HepG2 (cell line): ENCODE data around the gene LAMTOR3. TPM values are rescaled to one million over a fixed set of nuclear protein-coding genes. Genes with fewer than 3 reads are reported as not detected.

Experiments used
- AHR ChIP-seq: IDR thresholded peaks from 2 replicates; pipeline ENCODE4 v1.6.1; 2018; ENCODE audit warnings: missing genetic modification reagents, missing compliant biosample characterization
- ATRX ChIP-seq: sonication (generic); formaldehyde crosslinking; IDR thresholded peaks from 2 replicates; pipeline ENCODE4 v1.4.0; 2020; ENCODE audit warnings: missing genetic modification reagents, borderline replicate concordance
- FIP1L1 ChIP-seq: fragments of 200-400 bp; formaldehyde crosslinking; IDR thresholded peaks from 2 replicates; pipeline ENCODE4 v1.6.1; 2018; ENCODE audit warnings: low read depth, mild to moderate bottlenecking, low read length, moderate library complexity, borderline replicate concordance; ENCODE audit not compliant: insufficient read depth
- GPN1 ChIP-seq: sonication (generic); formaldehyde crosslinking; IDR thresholded peaks from 2 replicates; pipeline ENCODE4 v1.5.1; 2020; ENCODE audit warnings: missing genetic modification reagents, borderline replicate concordance
- HES4 ChIP-seq: sonication (generic); formaldehyde crosslinking; IDR thresholded peaks from 2 replicates; pipeline ENCODE4 v1.9.0; 2021; ENCODE audit warnings: mild to moderate bottlenecking, missing genetic modification reagents, borderline replicate concordance
- HNF4A ChIP-seq: sonication (generic); formaldehyde crosslinking; IDR thresholded peaks from 2 replicates; pipeline ENCODE4 v1.4.0; 2020; ENCODE audit warnings: missing genetic modification reagents
- HOXD1 ChIP-seq: sonication (generic); formaldehyde crosslinking; IDR thresholded peaks from 2 replicates; pipeline ENCODE4 v1.5.0; 2020; ENCODE audit warnings: missing genetic modification reagents
- KDM2A ChIP-seq: sonication (generic); formaldehyde crosslinking; IDR thresholded peaks from 2 replicates; pipeline ENCODE4 v1.4.0; 2020; ENCODE audit warnings: low read depth, missing genetic modification reagents, borderline replicate concordance
- RELA ChIP-seq: sonication (generic); formaldehyde crosslinking; IDR thresholded peaks from 2 replicates; pipeline ENCODE4 v1.4.0; 2020; ENCODE audit warnings: missing genetic modification reagents
- SMAD9 ChIP-seq: sonication (generic); formaldehyde crosslinking; IDR thresholded peaks from 2 replicates; pipeline ENCODE4 v1.5.1; 2020; ENCODE audit warnings: mild to moderate bottlenecking, missing genetic modification reagents
- ZMYM2 ChIP-seq: sonication (generic); formaldehyde crosslinking; IDR thresholded peaks from 2 replicates; pipeline ENCODE4 v1.8.0; 2022; ENCODE audit warnings: mild to moderate bottlenecking, missing genetic modification reagents
- ZNF138 ChIP-seq: sonication (generic); formaldehyde crosslinking; IDR thresholded peaks from 2 replicates; pipeline ENCODE4 v1.5.0; 2020; ENCODE audit warnings: mild to moderate bottlenecking, low read depth, missing genetic modification reagents
- ZNF296 ChIP-seq: sonication (generic); formaldehyde crosslinking; conservative IDR thresholded peaks from 2 replicates; pipeline ENCODE4 v1.5.0; 2020; ENCODE audit warnings: mild to moderate bottlenecking, missing genetic modification reagents
- ZNF552 ChIP-seq: sonication (generic); formaldehyde crosslinking; IDR thresholded peaks from 2 replicates; pipeline ENCODE4 v1.9.0; 2022; ENCODE audit warnings: missing genetic modification reagents, mild to moderate bottlenecking, borderline replicate concordance
- ZNF589 ChIP-seq: sonication (generic); formaldehyde crosslinking; conservative IDR thresholded peaks from 2 replicates; pipeline ENCODE4 v1.8.0; 2022; ENCODE audit warnings: mild to moderate bottlenecking, moderate library complexity, missing genetic modification reagents
- ZNF674 ChIP-seq: sonication (generic); formaldehyde crosslinking; IDR thresholded peaks from 2 replicates; pipeline ENCODE4 v1.5.0; 2020; ENCODE audit warnings: low read depth, mild to moderate bottlenecking, missing genetic modification reagents
- ZNF737 ChIP-seq: sonication (generic); formaldehyde crosslinking; IDR thresholded peaks from 2 replicates; pipeline ENCODE4 v1.5.0; 2020; ENCODE audit warnings: missing genetic modification reagents, mild to moderate bottlenecking, borderline replicate concordance
- ZNF746 ChIP-seq: sonication (generic); formaldehyde crosslinking; IDR thresholded peaks from 2 replicates; pipeline ENCODE4 v1.8.0; 2022; ENCODE audit warnings: mild to moderate bottlenecking, missing genetic modification reagents
- ZSCAN29 ChIP-seq: sonication (generic); formaldehyde crosslinking; conservative IDR thresholded peaks from 2 replicates; pipeline ENCODE4 v1.4.0; 2020; ENCODE audit warnings: mild to moderate bottlenecking, missing genetic modification reagents
- ZZZ3 ChIP-seq: sonication (generic); formaldehyde crosslinking; IDR thresholded peaks from 2 replicates; pipeline ENCODE4 v1.4.0; 2020; ENCODE audit warnings: missing genetic modification reagents, mild to moderate bottlenecking, borderline replicate concordance
- polyA plus RNA-seq, 8 experiments: library from polyadenylated mRNA; depleted of rRNA in 3 of 8; stranded (reverse) in 7 of 8; unstranded in 1 of 8; fragments of >200 nt; fragmentation: Illumina TruSeq in 4 of 8; extraction: Trizol in 4 of 8; gene quantifications; 2 replicates each; pipeline versions ENCODE4 v1.2.1 to v1.2.3, GENCODE V29; 2011 to 2016; ENCODE audit warnings: low read depth in 4 of 8, missing spikeins in 1 of 8, mixed read lengths in 1 of 8; ENCODE audit not compliant: insufficient read depth in 1 of 8
- total RNA-seq, 5 experiments: library from RNA; depleted of rRNA; stranded (reverse); fragments of >200 nt; fragmentation: Illumina TruSeq; extraction: Trizol; gene quantifications; 2 replicates each; pipeline ENCODE4 v1.2.3, GENCODE V29; 2016; ENCODE audit warnings: low read depth in 1 of 5
- TF ChIP-seq, protein P1 (sequence below): sonication (generic); formaldehyde crosslinking; IDR thresholded peaks from 2 replicates; pipeline ENCODE4 v1.5.1; 2020; ENCODE audit warnings: missing genetic modification reagents, mild to moderate bottlenecking, borderline replicate concordance
- TF ChIP-seq, protein P2 (sequence below): IDR thresholded peaks from 2 replicates; pipeline ENCODE4 v1.6.1; 2016; ENCODE audit warnings: missing compliant biosample characterization, missing genetic modification reagents, borderline replicate concordance
- TF ChIP-seq, protein P3 (sequence below): sonication (generic); formaldehyde crosslinking; conservative IDR thresholded peaks from 2 replicates; pipeline ENCODE4 v1.4.0; 2020; ENCODE audit warnings: missing genetic modification reagents
- TF ChIP-seq, protein P4 (sequence below): sonication (generic); formaldehyde crosslinking; IDR thresholded peaks from 2 replicates; pipeline ENCODE4 v1.4.0; 2020; ENCODE audit warnings: mild to moderate bottlenecking, missing genetic modification reagents

LAMTOR3 gene
- total and polyA plus RNA-seq, 2 of the 13 experiments (the other 11 are each of a cell fraction or from before 2014, with no cell fraction given), result 47.6 to 49.1 TPM

DNA sequence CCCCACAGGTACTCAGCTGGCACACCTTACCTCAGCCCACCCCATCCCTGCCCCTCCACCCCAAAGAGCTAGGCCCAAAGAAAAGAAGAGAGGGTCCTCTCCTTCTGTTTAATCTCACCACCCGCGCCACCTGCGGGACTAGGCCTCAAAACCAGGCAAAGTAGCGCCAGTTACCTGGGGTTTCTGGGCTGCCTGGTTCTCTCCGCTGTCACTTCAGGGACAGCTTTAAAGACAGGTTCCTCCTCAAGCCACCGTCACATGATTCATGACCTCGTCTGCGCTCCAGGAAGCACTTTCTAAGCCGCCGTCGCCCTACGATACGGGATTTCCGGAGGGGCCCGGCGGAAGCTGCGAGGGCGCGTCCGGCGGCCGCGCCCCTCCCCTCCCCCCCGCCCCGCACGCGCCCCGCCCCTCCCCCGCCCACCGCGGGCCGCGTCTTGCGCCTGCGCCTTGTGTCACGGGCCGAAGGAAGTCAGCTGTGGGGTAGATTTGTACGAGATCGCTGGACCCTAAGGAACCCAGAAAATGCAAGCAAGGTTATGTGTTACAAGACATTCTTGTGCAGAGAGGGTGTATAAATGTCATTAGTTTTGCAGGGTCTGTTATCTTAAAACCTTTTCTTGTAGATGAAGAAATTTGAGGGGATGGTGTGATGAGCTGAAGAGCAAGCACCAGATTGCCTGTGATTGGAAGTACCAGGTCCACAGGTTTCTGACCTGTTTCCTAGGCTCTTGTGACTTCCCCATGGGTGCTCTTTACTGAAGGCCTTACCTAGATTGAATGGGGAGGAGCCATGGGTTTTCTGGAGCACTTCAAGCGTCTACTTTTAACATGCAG, at the start of gene LAMTOR3 (continued):
- TF ChIP-seq ZNF737 (CRISPR knock-in tag) (no peak), SMAD9 (CRISPR knock-in tag) (no peak), FIP1L1 (no peak), HES4 (CRISPR knock-in tag) (no peak), ZNF296 (no peak), ZNF552 (no peak), ZZZ3 (peak; percentile 50; the same call in 1 of the 2 replicates), ZNF746 (CRISPR knock-in tag) (0 out of 2 replicates have a peak, but pooled peaks have one; percentile 24), HNF4A (no peak), HOXD1 (CRISPR knock-in tag) (no peak), KDM2A (CRISPR knock-in tag) (peak; percentile 91), GPN1 (CRISPR knock-in tag) (no peak), ATRX (CRISPR knock-in tag) (no peak), ZNF589 (CRISPR knock-in tag) (no peak), AHR (CRISPR knock-in tag) (no peak), ZMYM2 (CRISPR knock-in tag) (no peak), ZSCAN29 (CRISPR knock-in tag) (no peak), ZNF138 (no peak), ZNF674 (CRISPR knock-in tag) (no peak), RELA (CRISPR knock-in tag) (no peak)
- TF ChIP-seq, protein P1, sequence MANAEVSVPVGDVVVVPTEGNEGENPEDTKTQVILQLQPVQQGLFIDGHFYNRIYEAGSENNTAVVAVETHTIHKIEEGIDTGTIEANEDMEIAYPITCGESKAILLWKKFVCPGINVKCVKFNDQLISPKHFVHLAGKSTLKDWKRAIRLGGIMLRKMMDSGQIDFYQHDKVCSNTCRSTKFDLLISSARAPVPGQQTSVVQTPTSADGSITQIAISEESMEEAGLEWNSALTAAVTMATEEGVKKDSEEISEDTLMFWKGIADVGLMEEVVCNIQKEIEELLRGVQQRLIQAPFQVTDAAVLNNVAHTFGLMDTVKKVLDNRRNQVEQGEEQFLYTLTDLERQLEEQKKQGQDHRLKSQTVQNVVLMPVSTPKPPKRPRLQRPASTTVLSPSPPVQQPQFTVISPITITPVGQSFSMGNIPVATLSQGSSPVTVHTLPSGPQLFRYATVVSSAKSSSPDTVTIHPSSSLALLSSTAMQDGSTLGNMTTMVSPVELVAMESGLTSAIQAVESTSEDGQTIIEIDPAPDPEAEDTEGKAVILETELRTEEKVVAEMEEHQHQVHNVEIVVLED, result peak; percentile 84
- TF ChIP-seq, protein P2, sequence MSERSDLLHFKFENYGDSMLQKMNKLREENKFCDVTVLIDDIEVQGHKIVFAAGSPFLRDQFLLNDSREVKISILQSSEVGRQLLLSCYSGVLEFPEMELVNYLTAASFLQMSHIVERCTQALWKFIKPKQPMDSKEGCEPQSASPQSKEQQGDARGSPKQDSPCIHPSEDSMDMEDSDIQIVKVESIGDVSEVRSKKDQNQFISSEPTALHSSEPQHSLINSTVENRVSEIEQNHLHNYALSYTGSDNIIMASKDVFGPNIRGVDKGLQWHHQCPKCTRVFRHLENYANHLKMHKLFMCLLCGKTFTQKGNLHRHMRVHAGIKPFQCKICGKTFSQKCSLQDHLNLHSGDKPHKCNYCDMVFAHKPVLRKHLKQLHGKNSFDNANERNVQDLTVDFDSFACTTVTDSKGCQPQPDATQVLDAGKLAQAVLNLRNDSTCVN (CRISPR knock-in tag), result no peak
- TF ChIP-seq, protein P3, sequence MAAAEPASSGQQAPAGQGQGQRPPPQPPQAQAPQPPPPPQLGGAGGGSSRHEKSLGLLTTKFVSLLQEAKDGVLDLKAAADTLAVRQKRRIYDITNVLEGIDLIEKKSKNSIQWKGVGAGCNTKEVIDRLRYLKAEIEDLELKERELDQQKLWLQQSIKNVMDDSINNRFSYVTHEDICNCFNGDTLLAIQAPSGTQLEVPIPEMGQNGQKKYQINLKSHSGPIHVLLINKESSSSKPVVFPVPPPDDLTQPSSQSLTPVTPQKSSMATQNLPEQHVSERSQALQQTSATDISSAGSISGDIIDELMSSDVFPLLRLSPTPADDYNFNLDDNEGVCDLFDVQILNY (CRISPR knock-in tag), result no peak
- TF ChIP-seq, protein P4, sequence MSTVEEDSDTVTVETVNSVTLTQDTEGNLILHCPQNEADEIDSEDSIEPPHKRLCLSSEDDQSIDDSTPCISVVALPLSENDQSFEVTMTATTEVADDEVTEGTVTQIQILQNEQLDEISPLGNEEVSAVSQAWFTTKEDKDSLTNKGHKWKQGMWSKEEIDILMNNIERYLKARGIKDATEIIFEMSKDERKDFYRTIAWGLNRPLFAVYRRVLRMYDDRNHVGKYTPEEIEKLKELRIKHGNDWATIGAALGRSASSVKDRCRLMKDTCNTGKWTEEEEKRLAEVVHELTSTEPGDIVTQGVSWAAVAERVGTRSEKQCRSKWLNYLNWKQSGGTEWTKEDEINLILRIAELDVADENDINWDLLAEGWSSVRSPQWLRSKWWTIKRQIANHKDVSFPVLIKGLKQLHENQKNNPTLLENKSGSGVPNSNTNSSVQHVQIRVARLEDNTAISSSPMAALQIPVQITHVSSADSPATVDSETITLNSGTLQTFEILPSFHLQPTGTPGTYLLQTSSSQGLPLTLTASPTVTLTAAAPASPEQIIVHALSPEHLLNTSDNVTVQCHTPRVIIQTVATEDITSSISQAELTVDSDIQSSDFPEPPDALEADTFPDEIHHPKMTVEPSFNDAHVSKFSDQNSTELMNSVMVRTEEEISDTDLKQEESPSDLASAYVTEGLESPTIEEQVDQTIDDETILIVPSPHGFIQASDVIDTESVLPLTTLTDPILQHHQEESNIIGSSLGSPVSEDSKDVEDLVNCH (CRISPR knock-in tag), result no peak
